Stimulated activated CD4-positive, alpha-beta T cell treated with anti-CD3 and anti-CD28 coated beads, Interleukin-12 subunit alpha, Interleukin-12 subunit beta, amount 100 ng/mL, for 4 hours (primary cell): ENCODE measurements around the gene NRARP.
"Not testable (repeated sequence)": the region's sequence is repeated elsewhere in the genome, so short reads cannot be mapped to it uniquely, and the experiment has no call there.

Source experiments
- DNase-seq: peaks from one replicate; pipeline ENCODE4 v3.0.0-alpha.2; 2020

Gene NRARP

GRCh38 chr9:137275588-137276472 is 26.2 kb downstream of the NRARP start:
- no peak for DNase-seq

GRCh38 chr9:137275203-137275587 is 26.9 kb downstream of the NRARP start:
- DNase-seq = no peak

- DNase-seq = no peak
Measured at GRCh38 chr9:137273611-137274320, 28.3 kb downstream of the NRARP start.

- DNase-seq = no peak
Measured at GRCh38 chr9:137273095-137273490, 29.0 kb downstream of the NRARP start.

GRCh38 chr9:137272241-137273094 is 29.6 kb downstream of the NRARP start:
- DNase-seq = no peak

- no peak for DNase-seq
Measured at GRCh38 chr9:137271696-137272076, 30.4 kb downstream of the NRARP start.

GRCh38 chr9:137270929-137271695 is 31.0 kb downstream of the NRARP start:
- no peak for DNase-seq

- DNase-seq = no peak
Measured at GRCh38 chr9:137269231-137269772, 32.8 kb downstream of the NRARP start.

- no peak for DNase-seq
Measured at GRCh38 chr9:137268538-137269201, 33.4 kb downstream of the NRARP start.

- no peak for DNase-seq
Measured at GRCh38 chr9:137267933-137268355, 34.1 kb downstream of the NRARP start.

- DNase-seq = no peak
Measured at GRCh38 chr9:137266585-137267453, 35.3 kb downstream of the NRARP start.

- DNase-seq = no peak
Measured at GRCh38 chr9:137266162-137266527, 35.9 kb downstream of the NRARP start.

- DNase-seq = no peak
Measured at GRCh38 chr9:137265496-137266161, 36.4 kb downstream of the NRARP start.

- DNase-seq = no peak
Measured at GRCh38 chr9:137264067-137264466, 38.0 kb downstream of the NRARP start.

GRCh38 chr9:137263506-137263905 is 38.6 kb downstream of the NRARP start:
- DNase-seq = no peak

- no peak for DNase-seq
Measured at GRCh38 chr9:137262909-137263285, 39.2 kb downstream of the NRARP start.

- DNase-seq = not testable (repeated sequence)
Measured at GRCh38 chr9:137262173-137262908, 39.7 kb downstream of the NRARP start.

- DNase-seq = no peak
Measured at GRCh38 chr9:137256856-137257255, 45.2 kb downstream of the NRARP start.

GRCh38 chr9:137256362-137256761 is 45.7 kb downstream of the NRARP start:
- no peak for DNase-seq
